ENCODE data around the gene IRF4.

- TF ChIP-seq CTCF (IDR thresholded peaks at IDR 0.05; ENCODE audit: low read depth, low read length) (no peak), EZH2phosphoT487 (IDR thresholded peaks at IDR 0.05; ENCODE audit: low read depth) (no peak)
These were observed 29.2 kb upstream of the IRF4 start for GRCh38 chr6:362231-362923.

Measured in OCI-LY3 (cell line).